K562 (cell line): Measurements from ENCODE around the gene SCGB3A2. TPM values are rescaled to one million over a fixed set of nuclear protein-coding genes. Genes with fewer than 3 reads are reported as not detected.

Source experiments
- ATAC-seq: fragments of 200-7000 bp; cut with Tn5 transposase; 3 replicates; pipeline ENCODE4 v1.9.1; 2020; ENCODE audit warnings: moderate library complexity
- BruUV-seq: library from RNA; stranded (reverse); fragments of 400-500 nt; replicated peaks from 2 replicates; lab custom pipeline; 2021; lab: Mats Ljungman, UMichigan
- CTCF ChIA-PET: fragments of 300-600 bp; formaldehyde crosslinking; extraction: SDS; loops from one replicate; lab custom pipeline; 2021; ENCODE audit warnings: low intra/inter-chr PET ratio; lab: Yijun Ruan, JAX
- POLR2A ChIA-PET: fragments of 300-600, 350-650 bp; sonication (Branson Sonifier 250); formaldehyde crosslinking; extraction: SDS; loops from one replicate; lab custom pipeline; 2021; ENCODE audit warnings: antibody characterized with exemption, inconsistent platforms; lab: Yijun Ruan, JAX
- DNase-seq, 4 experiments: peaks; one replicate each; pipeline versions ENCODE4 v3.0.0 to v3.0.0-alpha.2; 2011 to 2018; ENCODE audit warnings: low spot score in 3 of 4, mixed read lengths in 3 of 4; ENCODE audit errors: extremely low read depth in 1 of 4
- FAIRE-seq: peaks from 2 replicates; lab custom pipeline; 2011; peaks lifted over from hg19 to GRCh38; lab: Jason Lieb, UNC
- H2AFZ ChIP-seq: 2 replicates; pipeline ENCODE4 v1.6.0; 2011; ENCODE audit warnings: low read depth, low read length, control low read depth, inconsistent platforms
- H3K27ac ChIP-seq: fragments of 200-600 bp; 3 replicates; pipeline ENCODE4 v1.8.0; 2011; ENCODE audit warnings: low read depth, mild to moderate bottlenecking, control low read depth, inconsistent platforms, low read length, moderate library complexity, mixed read lengths; ENCODE audit errors: extremely low read depth
- H3K27me3 ChIP-seq, 2 experiments: fragments of 300-600 bp in 1 of 2; 2 replicates in 1 of 2; 3 replicates in 1 of 2; pipeline versions ENCODE4 v1.6.0 to v1.8.0; 2011; ENCODE audit warnings: inconsistent platforms in 2 of 2, low read length in 2 of 2, mild to moderate bottlenecking in 1 of 2, mixed read lengths in 1 of 2, moderate library complexity in 1 of 2; ENCODE audit not compliant: control insufficient read depth in 2 of 2, insufficient read depth in 2 of 2
- H3K36me3 ChIP-seq: fragments of 300-600 bp; 3 replicates; pipeline ENCODE4 v1.8.0; 2011; ENCODE audit warnings: mild to moderate bottlenecking, low read length, inconsistent platforms; ENCODE audit not compliant: control insufficient read depth, insufficient read depth
- H3K4me1 ChIP-seq, 2 experiments: fragments of 200-600 bp in 1 of 2; replicated peaks in 1 of 2; 2 replicates in 1 of 2; 3 replicates in 1 of 2; pipeline versions ENCODE4 v1.5.1 to v1.8.0; 2011; ENCODE audit warnings: inconsistent platforms in 2 of 2, low read length in 2 of 2, mild to moderate bottlenecking in 1 of 2, mixed read lengths in 1 of 2, moderate library complexity in 1 of 2; ENCODE audit not compliant: control insufficient read depth in 2 of 2, insufficient read depth in 2 of 2
- H3K4me2 ChIP-seq: 2 replicates; pipeline ENCODE4 v1.6.1; 2011; ENCODE audit warnings: low read length, control low read depth, inconsistent platforms, mixed read lengths; ENCODE audit not compliant: insufficient read depth
- H3K4me3 ChIP-seq: fragments of 200-600 bp; sonication (generic), shearing (Covaris generic); 2 replicates; pipeline ENCODE4 v1.5.1; 2016; ENCODE audit warnings: control low read depth, inconsistent platforms
- H3K79me2 ChIP-seq: fragments of 200-600 bp; 3 replicates; pipeline ENCODE4 v1.8.0; 2011; ENCODE audit warnings: low read length, inconsistent platforms; ENCODE audit not compliant: control insufficient read depth, insufficient read depth
- H3K9ac ChIP-seq, 2 experiments: 2 replicates each; pipeline versions ENCODE4 v1.6.0 to v1.6.1; 2011; ENCODE audit warnings: low read depth in 2 of 2, low read length in 2 of 2, control low read depth in 1 of 2, inconsistent platforms in 1 of 2, mild to moderate bottlenecking in 1 of 2, mixed read lengths in 1 of 2; ENCODE audit not compliant: insufficient read depth in 1 of 2
- H3K9me1 ChIP-seq: one replicate; pipeline ENCODE4 v1.6.0; 2011; ENCODE audit warnings: inconsistent platforms, mild to moderate bottlenecking, low read length, moderate library complexity; ENCODE audit not compliant: control insufficient read depth, insufficient read depth
- H3K9me3 ChIP-seq: replicated peaks from 2 replicates; pipeline ENCODE4 v1.5.1; 2011; ENCODE audit warnings: low read depth, low read length, inconsistent platforms; ENCODE audit not compliant: control insufficient read depth, insufficient read depth
- H4K20me1 ChIP-seq: replicated peaks from 2 replicates; pipeline ENCODE4 v1.6.1; 2011; ENCODE audit warnings: low read length, inconsistent platforms, mixed read lengths; ENCODE audit not compliant: control insufficient read depth, insufficient read depth
- BRCA1 ChIP-seq, 2 experiments: fragments of 450-650 bp in 1 of 2; sonication (generic) in 1 of 2; formaldehyde crosslinking in 1 of 2; IDR thresholded peaks; 2 replicates each; pipeline versions ENCODE4 v1.5.0 to v1.6.1; 2017 to 2020; ENCODE audit warnings: mild to moderate bottlenecking in 1 of 2, missing genetic modification reagents in 1 of 2
- CREM ChIP-seq: IDR thresholded peaks from 2 replicates; pipeline ENCODE4 v1.6.1; 2014; ENCODE audit warnings: antibody characterized with exemption, low read depth
- ERF ChIP-seq: fragments of 450-650 bp; formaldehyde crosslinking; IDR thresholded peaks from 2 replicates; pipeline ENCODE4 v1.4.0; 2020; ENCODE audit warnings: mild to moderate bottlenecking, mixed read lengths
- GATAD2B ChIP-seq: fragments of 450-650 bp; IDR thresholded peaks from 2 replicates; pipeline ENCODE4 v1.6.1; 2017; ENCODE audit warnings: mild to moderate bottlenecking, borderline replicate concordance
- HMG20A ChIP-seq: fragments of 450-650 bp; formaldehyde crosslinking; conservative IDR thresholded peaks from 2 replicates; pipeline ENCODE4 v1.4.0; 2020; ENCODE audit warnings: mild to moderate bottlenecking, mixed read lengths
- HMG20B ChIP-seq: fragments of 250-450 bp; sonication (Bioruptor Pico); IDR thresholded peaks from 2 replicates; pipeline ENCODE4 v1.5.0; 2021; ENCODE audit warnings: mild to moderate bottlenecking
- KLF13 ChIP-seq: fragments of 450-650 bp; IDR thresholded peaks from 2 replicates; pipeline ENCODE4 v1.6.1; 2016; ENCODE audit warnings: missing genetic modification characterization, low read depth, mild to moderate bottlenecking, missing compliant biosample characterization, moderate library complexity, borderline replicate concordance
- MEIS2 ChIP-seq: fragments of 450-650 bp; IDR thresholded peaks from 2 replicates; pipeline ENCODE4 v1.6.1; 2014; ENCODE audit warnings: mild to moderate bottlenecking; ENCODE audit not compliant: partially characterized antibody
- NEUROD1 ChIP-seq: fragments of 150-350 bp; IDR thresholded peaks from 2 replicates; pipeline ENCODE4 v1.6.1; 2014; ENCODE audit warnings: borderline replicate concordance, low read length, low read depth; ENCODE audit not compliant: partially characterized antibody
- RERE ChIP-seq: sonication (generic); formaldehyde crosslinking; IDR thresholded peaks from 2 replicates; pipeline ENCODE4 v1.8.0; 2023; ENCODE audit warnings: missing genetic modification reagents, mild to moderate bottlenecking, borderline replicate concordance
- RHOXF2B ChIP-seq: fragments of 250-450 bp; sonication (Bioruptor Pico); conservative IDR thresholded peaks from 2 replicates; pipeline ENCODE4 v1.5.1; 2021
- TOE1 ChIP-seq, 2 experiments: fragments of 450-650 bp in 1 of 2; sonication (generic) in 1 of 2; formaldehyde crosslinking in 1 of 2; IDR thresholded peaks; 2 replicates each; pipeline versions ENCODE4 v1.7.1 to v1.8.0; 2016 to 2022; ENCODE audit warnings: borderline replicate concordance in 2 of 2, mild to moderate bottlenecking in 2 of 2, antibody characterized with exemption in 1 of 2, inconsistent platforms in 1 of 2, low read depth in 1 of 2, missing genetic modification reagents in 1 of 2, moderate library complexity in 1 of 2
- U2AF2 ChIP-seq: fragments of 200-400 bp; formaldehyde crosslinking; optimal IDR thresholded peaks from 2 replicates; pipeline ENCODE3; 2017; ENCODE audit warnings: low read depth, mild to moderate bottlenecking, low read length
- ZBTB7A ChIP-seq: IDR thresholded peaks from 2 replicates; pipeline ENCODE4 v1.6.1; 2011; ENCODE audit warnings: low read depth, mild to moderate bottlenecking, low read length, moderate library complexity, borderline replicate concordance; ENCODE audit not compliant: control insufficient read depth
- ZFP36 ChIP-seq: fragments of 150-350 bp; IDR thresholded peaks from 2 replicates; pipeline ENCODE4 v1.6.1; 2018; ENCODE audit warnings: low read length, low read depth; ENCODE audit not compliant: partially characterized antibody
- ZFPM2 ChIP-seq: fragments of 250-450 bp; sonication (Bioruptor Pico); IDR thresholded peaks from 2 replicates; pipeline ENCODE4 v1.5.1; 2022; ENCODE audit warnings: mild to moderate bottlenecking
- ZNF140 ChIP-seq: fragments of 250-450 bp; sonication (Bioruptor Pico); IDR thresholded peaks from 2 replicates; pipeline ENCODE4 v1.8.0; 2021; ENCODE audit warnings: moderate library complexity, mild to moderate bottlenecking, inconsistent platforms
- WGBS: fragments of 100-300 bp; shearing (Covaris generic); methylation state at CpG from one replicate; pipeline ENCODE4 v1.1.6; 2016; ENCODE audit warnings: low coverage, mixed read lengths; ENCODE audit not compliant: insufficient coverage; ENCODE audit errors: missing lambda C conversion rate; 5-methylcytosine and 5-hydroxymethylcytosine counted together
- in situ Hi-C: fragments of 300-500 bp; cut with MboI; formaldehyde crosslinking; loops from 4 replicates; pipeline ENCODE4 v1.15.0; 2018; ENCODE audit warnings: inconsistent platforms, mixed read lengths
- intact Hi-C: fragments of 100-400 bp; cut with micrococcal nuclease; formaldehyde crosslinking; loops from 2 replicates; pipeline ENCODE4 v1.14.2; 2022
- polyA plus RNA-seq, 8 experiments: library from polyadenylated mRNA; depleted of rRNA in 4 of 8; stranded (reverse) in 5 of 8; unstranded in 3 of 8; fragments of >200 nt; fragmentation: Nextera tagmentation in 2 of 8; fragmentation: Illumina TruSeq in 1 of 8; extraction: Ambion mirVana in 2 of 8; extraction: Trizol in 1 of 8; gene quantifications; 2 replicates each; pipeline versions ENCODE4 v1.2.1 to v1.2.3, GENCODE V29; 2011 to 2014; ENCODE audit warnings: inconsistent platforms in 1 of 8, missing spikeins in 1 of 8
- total RNA-seq, 7 experiments: library from RNA; depleted of rRNA in 6 of 7; stranded (reverse); fragments of >200 nt in 6 of 7; fragmentation: Illumina TruSeq in 2 of 7; extraction: Trizol in 2 of 7; gene quantifications; 2 replicates each; pipeline versions ENCODE4 v1.2.1 to v1.2.3, GENCODE V29; 2011 to 2021; ENCODE audit warnings: low replicate concordance in 1 of 7

Gene SCGB3A2
- total and polyA plus RNA-seq, 9 of the 15 experiments (the other 6 are each of a cell fraction or from before 2014, with no cell fraction given), result 0.35 TPM; not detected in 8

GRCh38 chr5:147913786-147914185 is 35.3 kb downstream of the SCGB3A2 start:
- Histone ChIP-seq H3K9ac (no peak overlapping the region), H3K9me1 (no peaks in the 10 kb centered on the region), H4K20me1 (no peaks in the 10 kb centered on the region)
- ChIA-PET POLR2A (no interaction called here), CTCF (no interaction called here)
- TF ChIP-seq HMG20A (CRISPR knock-in tag) (no peak), U2AF2 (no peak), GATAD2B (no peak), ZBTB7A (no peak), TOE1 (IDR thresholded peaks at IDR 0.05; ENCODE audit: borderline replicate concordance) (no peak), TOE1 (CRISPR knock-in tag; IDR thresholded peaks at IDR 0.05; ENCODE audit: borderline replicate concordance, low read depth) (no peak), ZFP36 (no peak), NEUROD1 (no peak), CREM (no peak), HMG20B (CRISPR knock-in tag) (no peak), BRCA1 (IDR thresholded peaks at IDR 0.05) (no peak), BRCA1 (CRISPR knock-in tag; IDR thresholded peaks at IDR 0.05) (no peak), RERE (no peak), RHOXF2B (CRISPR knock-in tag) (no peak), MEIS2 (no peak), ERF (CRISPR knock-in tag) (no peak), ZFPM2 (no peak), KLF13 (no peak), ZNF140 (CRISPR knock-in tag) (no peak)
- TF ChIP-seq, all 486 proteins: peak for 0
- BruUV-seq, result no TSS peak
- Histone ChIP-seq H3K27ac (no peak overlapping the region), H3K79me2 (no peaks in the 10 kb centered on the region), H3K4me3 (no peak overlapping the region), H3K4me1 (no peaks in the 10 kb centered on the region), H3K27me3 (no peaks in the 10 kb centered on the region), H3K9me3 (no peaks in the 10 kb centered on the region), H3K4me2 (no peak overlapping the region), H2AFZ (no peak overlapping the region), H3K36me3 (no peaks in the 10 kb centered on the region)
- intact Hi-C loops (no loop called here), in situ Hi-C loops (no loop called here)
- DNase-seq (no peak), ATAC-seq (no peak), FAIRE-seq (no peak)
- whole genome bisulfite sequencing, result 0% methylated on average over 3 of the region's 3 CpGs
